Muscle of leg (tissue), 11 donors: ENCODE measurements around the gene SMIM11. TPM values are rescaled to one million over a fixed set of nuclear protein-coding genes. Genes with fewer than 3 reads are reported as not detected.
A peak's percentile ranks its signal among the peaks of the same experiment; 100 is the strongest.

Source experiments
- DNase-seq: peaks from one replicate; pipeline ENCODE4 v3.0.0; 2013
- H3K27ac ChIP-seq: one replicate; pipeline ENCODE4 v1.5.1; 2013; ENCODE audit warnings: mild to moderate bottlenecking, low read length, control low read depth
- H3K27me3 ChIP-seq: one replicate; pipeline ENCODE4 v1.6.1; 2013; ENCODE audit warnings: low read length; ENCODE audit not compliant: control insufficient read depth, insufficient read depth
- H3K36me3 ChIP-seq: one replicate; pipeline ENCODE4 v1.6.1; 2013; ENCODE audit warnings: low read length; ENCODE audit not compliant: control insufficient read depth, insufficient read depth
- H3K4me1 ChIP-seq: one replicate; pipeline ENCODE4 v1.6.1; 2013; ENCODE audit warnings: low read length; ENCODE audit not compliant: control insufficient read depth, insufficient read depth
- H3K4me3 ChIP-seq: one replicate; pipeline ENCODE4 v1.5.1; 2013; ENCODE audit warnings: low read length, control low read depth
- H3K9me3 ChIP-seq: replicated peaks from 2 replicates; pipeline ENCODE4 v1.6.1; 2013; ENCODE audit warnings: low read depth, low read length; ENCODE audit not compliant: control insufficient read depth
- WGBS: methylation state at CpG from one replicate; pipeline ENCODE4 v1.1.5; 2013; ENCODE audit warnings: missing lambda C conversion rate; ENCODE audit not compliant: insufficient coverage; 5-methylcytosine and 5-hydroxymethylcytosine counted together
- polyA plus RNA-seq, 8 donors: library from polyadenylated mRNA; unstranded; fragments of 120-200 nt; gene quantifications; one replicate each; pipeline versions ENCODE4 v1.2.1 to v1.2.3, GENCODE V29; 2013; ENCODE audit warnings: inconsistent platforms in 1 of 8, low replicate concordance in 1 of 8; ENCODE audit not compliant: insufficient read length in 8 of 8, insufficient read depth in 1 of 8
- total RNA-seq: library from RNA; stranded (reverse); fragments of 120-200 nt; gene quantifications from one replicate; pipeline ENCODE4 v1.2.4, GENCODE V29; 2013

The SMIM11 gene
- total and polyA plus RNA-seq, 9 donors: 0.71 to 18.8 (median 3.3) TPM

DNA sequence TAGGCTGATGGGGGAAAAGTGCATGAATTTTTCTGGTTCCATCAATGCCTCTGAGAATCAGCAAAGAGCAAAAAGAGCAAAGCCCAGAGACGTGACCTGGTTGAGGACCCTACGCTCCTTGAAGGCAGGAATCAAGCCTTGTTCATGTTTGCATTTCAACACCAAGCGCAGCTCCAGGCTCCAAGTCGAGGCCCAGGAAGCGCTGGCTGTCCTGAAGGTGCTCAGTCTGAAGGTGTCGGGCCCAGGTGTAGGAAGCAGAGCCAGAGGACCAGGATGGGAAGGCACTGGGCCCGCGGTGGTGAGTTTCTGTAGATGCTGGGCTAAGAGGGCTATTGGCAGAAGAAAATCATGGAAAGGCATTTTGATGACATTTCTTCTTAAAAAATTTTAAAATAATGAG, 37.1 kb upstream of the SMIM11 start:
- Histone ChIP-seq H3K4me1 (peaks cover 11% of the 10 kb centered on the region), H3K9me3 (no peaks in the 10 kb centered on the region), H3K4me3 (no peak overlapping the region), H3K36me3 (no peaks in the 10 kb centered on the region), H3K27me3 (no peaks in the 10 kb centered on the region), H3K27ac (no peak overlapping the region)
- 95% methylated on average over 6 of the region's 8 CpGs for WGBS
- DNase-seq: no peak

DNA sequence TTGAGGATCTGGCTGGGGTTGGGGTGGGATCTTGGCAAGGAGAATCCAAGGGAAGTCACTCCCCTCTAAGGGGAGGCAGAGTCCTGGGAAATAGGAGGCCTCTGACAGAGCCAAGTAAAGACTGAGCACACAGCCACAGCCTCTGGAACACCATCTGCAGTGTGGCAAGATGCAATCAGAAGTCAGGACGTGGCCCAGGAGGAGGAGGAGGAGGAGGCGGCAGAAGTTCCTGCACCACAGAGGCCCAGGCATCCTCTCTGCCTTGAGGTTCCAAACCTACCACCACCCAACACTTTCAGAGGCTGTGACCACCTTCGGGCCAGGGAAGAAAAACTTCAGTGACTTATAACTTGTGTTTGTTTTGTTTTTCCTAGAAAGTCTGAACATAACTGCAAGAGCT, 35.2 kb upstream of the SMIM11 start:
- Histone ChIP-seq H3K27me3 (no peaks in the 10 kb centered on the region), H3K4me1 (peaks cover 27% of the 10 kb centered on the region), H3K9me3 (no peaks in the 10 kb centered on the region), H3K27ac (no peak overlapping the region), H3K4me3 (no peak overlapping the region), H3K36me3 (no peaks in the 10 kb centered on the region)
- no peak for DNase-seq
- no CpG with 5 or more reads among the region's 3 CpGs for WGBS

DNA sequence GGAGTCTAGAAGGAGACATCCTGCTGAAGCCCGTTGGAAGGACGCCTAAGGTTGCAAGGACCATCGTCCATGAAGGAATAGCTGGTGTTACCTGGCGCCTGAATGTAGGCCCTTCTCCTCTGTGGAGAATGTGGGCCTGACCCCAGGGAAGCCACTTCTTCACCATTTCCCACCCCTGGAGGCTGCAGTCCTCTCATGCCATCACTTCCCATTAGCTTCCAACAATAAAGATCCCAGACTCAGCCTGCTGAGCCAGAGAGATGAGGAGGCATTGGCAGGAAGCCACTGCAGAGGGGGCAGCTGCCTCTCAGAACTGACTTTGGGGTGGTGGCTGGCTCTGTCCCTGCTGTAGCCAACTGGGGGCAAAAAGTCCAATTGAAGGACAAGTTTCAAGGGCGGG, 32.8 kb upstream of the SMIM11 start:
- WGBS: 93% methylated on average over 5 of the region's 5 CpGs
- Histone ChIP-seq H3K27me3 (no peaks in the 10 kb centered on the region), H3K4me1 (peaks cover 37% of the 10 kb centered on the region), H3K27ac (no peak overlapping the region), H3K9me3 (no peaks in the 10 kb centered on the region), H3K36me3 (no peaks in the 10 kb centered on the region), H3K4me3 (no peak overlapping the region)
- DNase-seq: no peak

DNA sequence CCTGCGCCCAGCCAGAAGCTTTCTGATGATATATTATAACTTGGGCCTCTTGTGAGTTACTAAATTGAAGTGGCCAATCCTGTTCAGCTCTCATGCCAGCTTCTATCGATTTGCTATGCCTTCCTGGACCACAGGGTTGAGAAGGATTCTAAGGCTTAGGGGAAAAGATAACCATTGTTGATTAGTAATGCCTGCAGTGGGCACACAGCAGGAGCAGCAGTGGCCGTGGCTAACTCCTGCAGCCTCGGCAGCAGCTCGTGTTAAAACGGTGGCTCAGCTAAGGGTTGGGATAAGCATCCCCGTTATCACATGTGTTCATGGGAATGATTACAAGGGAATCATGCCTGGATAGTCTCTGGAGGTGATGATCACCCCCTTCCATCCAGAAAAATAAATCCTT, 32.0 kb upstream of the SMIM11 start:
- no peak for DNase-seq
- peak overlapping the region; percentile 42 for H3K27ac ChIP-seq

DNA sequence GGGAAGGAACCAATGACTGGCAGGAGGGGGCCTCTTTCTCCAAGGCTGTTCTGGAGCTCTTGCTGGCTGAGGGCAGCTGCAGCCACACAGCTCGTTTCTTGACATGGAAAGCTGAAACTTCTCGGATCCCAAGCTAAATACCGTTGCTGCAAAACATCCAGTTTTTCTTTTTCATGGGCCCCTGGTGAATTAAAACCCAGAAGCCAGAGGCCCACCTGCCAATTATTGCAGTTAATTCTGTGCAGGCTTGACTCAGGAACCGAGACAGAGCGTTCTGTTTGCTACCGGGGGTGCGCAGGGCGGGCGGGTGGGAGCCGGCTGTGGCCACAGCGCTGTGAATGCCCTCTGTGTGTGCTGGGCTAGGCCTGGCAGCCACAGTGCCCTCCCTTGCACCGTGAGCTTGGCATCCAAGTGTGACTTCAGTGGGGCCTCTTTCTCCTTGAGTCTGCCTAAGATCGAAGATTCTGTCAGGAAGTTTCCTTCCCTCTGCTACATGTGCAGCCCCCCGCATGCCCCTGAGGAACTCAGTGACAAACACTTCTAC, 31.4 kb upstream of the SMIM11 start:
- H3K4me1 ChIP-seq: peaks cover 37% of the 10 kb centered on the region
- H3K36me3 ChIP-seq: no peaks in the 10 kb centered on the region
- H3K9me3 ChIP-seq: no peaks in the 10 kb centered on the region
- no peaks in the 10 kb centered on the region for H3K27me3 ChIP-seq
- H3K27ac ChIP-seq: peak overlapping the region; percentile 40
- 29% methylated on average over 13 of the region's 14 CpGs for WGBS
- DNase-seq: peak; percentile 92
- no peak overlapping the region for H3K4me3 ChIP-seq

More for the DNA sequence above, 32.0 kb upstream of the SMIM11 start:
- Histone ChIP-seq H3K9me3 (no peaks in the 10 kb centered on the region), H3K36me3 (no peaks in the 10 kb centered on the region), H3K4me3 (no peak overlapping the region), H3K4me1 (peaks cover 37% of the 10 kb centered on the region), H3K27me3 (no peaks in the 10 kb centered on the region)
- 86% methylated on average over 2 of the region's 7 CpGs for WGBS

DNA sequence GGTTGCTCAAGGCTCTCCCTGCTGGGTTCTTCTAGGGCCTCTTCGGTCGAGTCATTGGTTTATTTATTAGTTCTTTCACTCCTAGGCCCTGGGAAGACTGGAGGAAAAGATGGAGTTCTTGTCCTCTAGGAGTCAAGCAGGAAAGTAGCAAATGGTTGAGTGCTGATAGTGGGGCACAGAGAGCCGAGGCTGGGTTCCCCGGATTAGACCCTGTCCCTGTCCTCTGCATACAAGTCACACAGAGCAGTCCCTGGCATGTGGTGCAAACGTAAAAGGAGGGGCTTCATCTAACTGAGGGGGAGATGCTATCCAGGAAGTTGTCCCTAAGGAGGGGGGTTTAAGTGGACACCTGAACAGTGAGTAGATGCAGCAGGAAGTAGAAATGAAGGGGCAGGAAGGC, 30.7 kb upstream of the SMIM11 start:
- no peaks in the 10 kb centered on the region for H3K27me3 ChIP-seq
- peak overlapping the region; percentile 40 for H3K27ac ChIP-seq
- no peak overlapping the region for H3K4me3 ChIP-seq
- no peaks in the 10 kb centered on the region for H3K9me3 ChIP-seq
- DNase-seq: no peak
- H3K36me3 ChIP-seq: no peaks in the 10 kb centered on the region
- peaks cover 37% of the 10 kb centered on the region for H3K4me1 ChIP-seq
- no CpG with 5 or more reads among the region's 5 CpGs for WGBS

DNA sequence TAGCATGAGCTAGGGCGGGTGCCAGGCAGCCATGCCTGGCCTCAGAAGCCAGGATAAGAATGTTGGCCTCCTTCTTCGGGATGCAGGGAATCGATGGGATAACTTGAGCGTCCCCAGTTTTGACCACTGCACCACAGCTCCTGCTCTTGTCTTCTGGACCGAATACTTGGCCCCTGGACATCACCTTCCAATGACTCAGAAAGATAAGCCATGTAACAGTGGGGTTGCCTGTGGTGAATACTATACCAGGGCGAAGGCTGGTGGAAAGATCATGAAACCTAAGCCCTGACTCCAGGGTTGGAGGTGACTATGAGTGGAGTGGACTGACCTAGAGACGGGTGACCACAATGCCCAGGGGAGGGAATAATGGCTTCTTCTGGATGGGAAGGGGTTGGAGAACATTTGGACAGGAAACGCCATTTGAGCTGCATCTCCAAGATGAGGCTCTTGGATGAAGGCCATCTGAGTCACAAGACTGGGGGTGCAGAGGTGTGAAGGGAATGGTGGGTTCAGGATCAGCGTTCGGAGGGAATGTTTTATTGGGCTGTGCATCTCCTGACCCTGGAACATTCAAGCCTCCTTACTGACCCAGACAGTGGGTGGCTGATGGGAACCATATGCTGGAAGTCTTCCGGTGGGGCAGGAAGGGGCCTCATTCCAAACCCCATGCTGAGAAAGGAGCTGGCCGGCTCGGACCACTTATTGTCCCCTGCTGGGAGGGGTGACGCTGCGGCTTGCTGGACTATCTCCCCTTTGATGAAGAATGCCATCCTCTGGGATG, 30.0 kb upstream of the SMIM11 start:
- H3K4me3 ChIP-seq: no peak overlapping the region

DNA sequence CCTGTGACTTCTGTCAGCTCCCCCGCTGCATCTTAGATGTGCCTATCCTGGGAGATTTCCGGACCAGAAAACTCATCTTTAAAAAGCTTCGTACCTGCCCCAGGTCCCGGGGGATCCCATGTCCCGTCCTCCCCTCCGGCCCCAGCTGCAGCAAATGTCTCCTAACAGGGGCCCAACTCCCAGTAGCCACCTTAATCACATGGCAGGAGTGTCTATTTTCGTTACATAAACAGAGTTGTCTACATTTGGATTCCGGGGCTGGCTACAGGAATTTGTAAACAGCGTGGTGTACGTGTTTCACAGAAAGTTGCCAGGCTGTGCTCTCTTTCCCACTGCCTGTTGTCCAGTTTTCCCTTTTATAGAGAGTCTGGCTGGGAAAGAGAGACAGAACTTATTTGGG, 29.4 kb upstream of the SMIM11 start:
- H3K27ac ChIP-seq: no peak overlapping the region
- H3K4me3 ChIP-seq: no peak overlapping the region
- H3K4me1 ChIP-seq: peaks cover 34% of the 10 kb centered on the region
- H3K9me3 ChIP-seq: no peaks in the 10 kb centered on the region
- DNase-seq: peak; percentile 33
- 48% methylated on average over 8 of the region's 10 CpGs for WGBS
- H3K27me3 ChIP-seq: no peaks in the 10 kb centered on the region
- no peaks in the 10 kb centered on the region for H3K36me3 ChIP-seq

More for the DNA sequence above, 30.0 kb upstream of the SMIM11 start:
- no peaks in the 10 kb centered on the region for H3K9me3 ChIP-seq
- DNase-seq: peak; percentile 51
- H3K27ac ChIP-seq: no peak overlapping the region
- WGBS: 42% methylated on average over 11 of the region's 15 CpGs
- H3K4me1 ChIP-seq: peaks cover 34% of the 10 kb centered on the region
- H3K36me3 ChIP-seq: no peaks in the 10 kb centered on the region
- H3K27me3 ChIP-seq: no peaks in the 10 kb centered on the region

DNA sequence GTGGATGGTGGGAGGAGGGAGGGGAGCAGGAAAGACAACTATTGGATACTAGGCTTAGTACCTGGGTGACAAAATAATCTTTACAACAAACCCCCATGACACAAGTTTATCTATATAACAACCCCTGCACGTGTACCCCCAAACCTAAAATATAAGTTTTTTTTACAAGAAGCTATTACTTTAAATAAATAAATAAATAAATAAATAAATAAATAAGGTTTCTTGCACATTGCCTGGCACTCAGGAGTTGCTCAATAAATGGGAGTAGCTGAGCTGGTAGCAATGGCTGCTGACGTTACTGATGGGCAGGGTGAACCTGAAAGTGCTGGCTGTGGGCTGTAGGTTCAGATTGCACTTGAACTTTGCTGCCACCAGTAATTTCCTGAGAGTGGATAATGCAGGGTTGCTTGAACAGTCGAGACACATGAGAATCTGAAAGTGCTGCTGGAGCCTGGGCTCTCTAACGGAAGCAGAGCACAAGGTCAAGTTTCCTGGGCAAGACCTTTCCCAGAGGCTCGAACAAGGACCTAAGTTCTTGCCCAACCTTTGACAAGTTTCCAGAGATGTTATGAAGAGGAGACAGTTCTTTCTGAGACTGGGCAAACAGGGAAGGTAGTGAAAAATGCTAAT, 26.3 kb upstream of the SMIM11 start:
- Histone ChIP-seq H3K27ac (no peak overlapping the region), H3K27me3 (no peaks in the 10 kb centered on the region), H3K4me1 (peaks cover 23% of the 10 kb centered on the region), H3K9me3 (no peaks in the 10 kb centered on the region), H3K4me3 (no peak overlapping the region), H3K36me3 (no peaks in the 10 kb centered on the region)
- DNase-seq: no peak
- 50% methylated on average over 3 of the region's 5 CpGs for WGBS

DNA sequence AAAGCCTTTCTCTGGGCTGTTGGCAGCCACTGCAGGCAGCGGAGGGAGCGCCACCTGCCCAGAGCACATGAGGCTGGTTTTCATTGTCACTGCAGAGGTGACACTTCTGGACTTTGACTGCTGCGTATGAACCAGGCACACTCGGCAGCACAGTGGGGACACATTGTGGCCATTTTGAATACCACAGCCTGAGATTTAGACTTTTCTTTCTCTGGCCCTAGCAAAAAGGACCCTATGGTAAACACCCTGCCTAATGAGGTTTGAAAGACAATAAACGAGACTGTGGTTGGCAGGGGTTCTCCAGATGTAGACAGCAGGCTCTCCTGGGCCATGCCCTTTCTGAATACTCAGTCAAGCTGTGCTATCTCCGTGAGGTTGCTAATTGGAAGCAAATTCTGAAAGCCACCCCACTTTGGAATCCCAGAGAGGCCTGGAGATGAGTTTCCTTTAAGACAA, 23.5 kb upstream of the SMIM11 start:
- peak; percentile 65 for DNase-seq
- WGBS: 4% methylated on average over 5 of the region's 6 CpGs
- no peaks in the 10 kb centered on the region for H3K36me3 ChIP-seq
- H3K4me3 ChIP-seq: no peak overlapping the region
- H3K9me3 ChIP-seq: no peaks in the 10 kb centered on the region
- H3K27ac ChIP-seq: no peak overlapping the region
- no peaks in the 10 kb centered on the region for H3K27me3 ChIP-seq
- H3K4me1 ChIP-seq: no peaks in the 10 kb centered on the region
